CD4-positive, alpha-beta T cell treated with Interleukin-17A for 4 hours (primary cell): ENCODE results near the gene CCDC68.

Source experiments
- DNase-seq: peaks from one replicate; pipeline ENCODE4 v3.0.0-alpha.2; 2020; ENCODE audit warnings: mixed read lengths

CCDC68 gene

DNA sequence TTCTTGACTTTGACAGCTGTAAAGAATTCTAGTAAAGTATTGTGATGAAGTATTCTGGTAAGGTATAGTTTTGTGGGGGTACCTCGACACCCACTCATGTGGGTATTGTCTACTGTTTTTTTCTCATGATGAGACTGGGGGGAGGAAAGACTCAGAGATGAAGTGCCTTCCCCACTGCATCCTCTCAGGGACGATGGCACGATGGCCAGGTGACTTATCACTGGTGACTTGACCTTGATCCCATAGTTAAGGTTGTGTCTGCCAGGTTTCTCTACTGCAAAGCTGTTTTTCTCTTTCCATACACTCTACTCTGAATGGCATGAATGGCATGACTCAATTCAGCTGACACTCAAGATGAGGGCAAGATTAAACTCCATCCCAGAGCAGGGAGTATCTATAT, 936 bp upstream of the CCDC68 start:
- DNase-seq = no peak

DNA sequence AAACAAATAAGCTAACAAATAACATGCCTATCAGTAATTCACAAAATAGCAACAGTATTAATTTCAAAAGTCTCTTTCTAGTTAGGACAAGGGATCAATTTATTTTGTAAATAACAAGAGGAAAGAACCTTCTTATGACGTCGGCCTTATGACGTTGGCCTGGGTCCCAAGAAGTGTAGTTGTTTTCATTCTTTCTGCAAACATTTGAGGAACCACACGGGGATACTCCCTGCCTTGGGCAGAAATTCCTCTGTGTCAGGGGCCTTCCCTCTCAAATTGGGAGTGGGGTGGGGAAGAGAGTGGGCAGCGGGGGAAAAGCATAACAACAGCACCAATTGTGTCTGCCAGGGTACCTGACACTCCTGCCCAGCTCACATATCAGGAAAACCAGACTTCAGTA, 1.3 kb downstream of the CCDC68 start:
- no peak for DNase-seq

- DNase-seq = no peak
Observed at GRCh38 chr18:54957296-54957832, 1.9 kb downstream of the CCDC68 start.

- no peak for DNase-seq
Observed at GRCh38 chr18:54956506-54956905, 2.8 kb downstream of the CCDC68 start.

DNA sequence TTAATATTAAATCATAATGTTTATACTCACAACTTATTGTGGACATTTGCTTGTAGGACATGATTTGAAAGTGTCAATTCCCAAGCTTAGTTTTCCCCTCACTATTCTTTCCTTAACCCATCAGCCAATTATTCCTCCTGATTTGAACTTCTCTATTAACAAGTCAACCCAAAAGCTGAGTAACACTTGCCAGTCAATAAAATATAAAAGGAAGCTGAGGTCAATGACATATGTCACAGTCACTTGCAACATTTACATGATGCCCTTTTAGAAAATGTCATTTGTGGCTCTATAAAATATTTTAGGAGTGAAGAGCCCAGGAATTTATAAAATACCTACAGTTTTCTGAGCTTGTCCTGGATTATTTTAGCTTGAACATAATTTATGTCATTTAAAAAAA, 7.2 kb downstream of the CCDC68 start:
- DNase-seq = no peak

DNA sequence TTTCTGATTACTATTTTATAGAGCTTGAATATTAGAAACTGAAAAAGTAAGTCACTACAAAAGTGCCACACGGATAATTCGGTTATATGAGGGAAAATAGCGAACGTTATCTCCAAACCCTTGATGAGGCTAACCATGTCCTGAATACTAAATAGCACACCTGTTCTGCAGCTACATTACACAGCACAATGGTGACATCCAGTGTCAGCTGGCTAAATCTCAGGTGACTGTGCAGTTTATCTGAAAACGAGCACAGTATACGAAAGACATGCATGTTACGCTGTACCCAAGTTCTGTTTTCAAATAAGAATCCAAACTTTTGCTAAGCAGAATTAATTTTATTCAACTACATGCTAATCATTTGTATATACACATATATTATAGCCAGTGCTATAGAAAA, 9.0 kb downstream of the CCDC68 start:
- peak; percentile 23 for DNase-seq

GRCh38 chr18:54949588-54949987, 9.7 kb downstream of the CCDC68 start:
- DNase-seq = no peak

GRCh38 chr18:54948350-54948837, 10.9 kb downstream of the CCDC68 start:
- DNase-seq = no peak

DNA sequence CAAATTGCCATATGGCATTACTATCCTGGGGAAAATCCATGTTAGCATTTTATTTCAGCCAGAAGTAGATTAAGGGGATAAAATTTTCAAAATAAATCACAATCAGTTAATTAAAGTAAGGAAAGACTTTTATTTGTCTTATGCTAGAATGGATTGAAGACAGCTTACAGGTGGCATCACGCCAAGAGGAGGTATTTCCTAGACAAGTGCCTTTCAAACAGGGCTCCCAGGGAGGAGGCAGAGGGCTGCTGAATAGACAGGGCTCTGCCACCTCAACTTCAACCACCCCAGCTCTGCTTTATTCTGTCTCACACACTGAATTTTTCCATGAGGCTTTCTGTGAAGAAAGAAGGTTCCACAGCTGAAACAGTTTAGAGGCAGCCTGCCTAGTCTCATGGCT, 12.2 kb downstream of the CCDC68 start:
- DNase-seq = peak; percentile 26

GRCh38 chr18:54946149-54946581, 13.1 kb downstream of the CCDC68 start:
- peak; percentile 24 for DNase-seq

DNA sequence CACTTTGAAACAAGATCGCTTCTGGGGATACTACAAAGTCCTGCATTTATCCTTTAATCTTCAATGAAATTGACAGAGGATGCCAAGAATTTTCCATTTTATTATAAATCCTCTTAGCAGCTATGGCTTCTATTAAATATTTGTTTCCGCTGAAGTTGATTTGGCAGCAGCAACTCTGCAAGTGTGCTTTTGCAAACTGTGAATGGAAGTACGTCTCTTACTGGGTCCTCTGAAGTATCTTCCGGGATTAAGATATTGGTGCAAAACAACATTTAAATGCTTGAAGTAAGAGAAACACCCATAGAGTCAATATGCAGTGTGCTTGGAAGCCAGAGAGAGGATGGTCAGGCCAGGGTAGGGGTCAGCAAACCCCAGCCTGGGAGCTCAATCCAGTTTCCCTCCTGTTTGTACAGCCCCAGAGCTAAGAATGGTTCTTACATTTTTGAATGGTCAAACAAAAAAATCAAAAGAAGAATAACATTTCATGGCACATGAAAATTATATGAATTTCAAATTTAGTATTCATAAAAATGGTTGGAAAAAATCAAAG, 13.6 kb downstream of the CCDC68 start:
- DNase-seq = no peak

DNA sequence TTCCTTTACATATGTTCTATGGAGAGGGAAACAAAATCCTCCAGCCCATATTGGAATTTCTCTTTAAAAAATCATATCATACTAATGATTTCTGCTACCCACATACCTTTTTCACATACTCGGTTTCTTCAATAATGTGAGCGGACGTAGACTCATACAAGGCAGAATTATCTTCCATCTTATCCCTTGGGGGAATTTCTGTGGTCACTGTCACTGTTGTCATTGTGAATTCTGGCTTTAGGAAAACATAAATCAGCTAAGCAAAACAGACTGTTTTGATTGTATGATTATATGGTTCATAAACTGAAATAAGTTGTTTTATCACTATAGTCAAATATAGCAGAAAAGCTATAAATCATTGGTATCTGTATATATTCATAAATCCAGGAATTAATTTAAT, 16.7 kb downstream of the CCDC68 start:
- no peak for DNase-seq

- no peak for DNase-seq
Observed at GRCh38 chr18:54942144-54942543, 17.1 kb downstream of the CCDC68 start.

DNA sequence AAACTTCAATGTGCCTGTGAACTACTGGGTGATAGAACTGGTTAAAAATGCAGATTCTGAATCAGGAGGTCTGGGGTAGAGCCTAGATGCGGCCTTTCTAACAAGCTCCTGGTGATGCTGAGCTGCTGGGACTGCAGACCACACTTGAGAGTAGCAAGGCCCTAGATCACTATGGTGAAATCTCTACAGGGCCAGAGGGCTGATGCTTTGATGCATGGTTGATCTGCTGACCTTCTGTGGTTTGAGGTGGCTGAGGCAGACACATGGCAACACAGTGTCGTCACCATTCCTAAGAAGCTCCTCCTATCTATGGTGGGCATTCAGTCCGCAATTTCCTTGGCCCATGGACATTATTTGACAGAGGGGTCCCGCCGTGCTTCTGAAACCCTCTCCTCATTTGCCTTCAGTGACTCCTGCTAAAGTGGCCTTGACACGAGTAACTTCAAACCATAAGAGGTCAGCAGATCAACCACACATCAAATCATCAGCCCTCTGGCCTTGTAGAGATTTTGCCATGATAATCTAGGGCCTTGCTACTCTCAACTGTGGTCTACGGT, 19.8 kb downstream of the CCDC68 start:
- DNase-seq = no peak

DNA sequence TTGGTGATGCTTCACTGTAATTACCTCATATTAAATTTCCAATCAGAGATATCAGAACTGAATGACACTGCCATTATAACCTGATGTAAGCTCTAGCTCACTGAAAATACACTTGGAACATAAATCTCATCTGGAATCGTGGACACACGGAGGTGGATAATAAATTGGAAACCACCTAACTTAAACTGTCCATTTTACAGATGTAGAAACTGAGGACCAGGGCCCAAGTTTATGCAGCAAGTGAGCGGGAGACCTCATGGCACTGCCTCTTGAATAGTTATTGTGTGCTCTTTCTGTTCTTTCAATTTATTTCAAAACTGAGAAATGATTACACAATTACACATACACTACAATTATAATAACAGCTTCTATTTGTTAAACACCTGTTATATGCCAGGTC, 20.8 kb downstream of the CCDC68 start:
- no peak for DNase-seq

DNA sequence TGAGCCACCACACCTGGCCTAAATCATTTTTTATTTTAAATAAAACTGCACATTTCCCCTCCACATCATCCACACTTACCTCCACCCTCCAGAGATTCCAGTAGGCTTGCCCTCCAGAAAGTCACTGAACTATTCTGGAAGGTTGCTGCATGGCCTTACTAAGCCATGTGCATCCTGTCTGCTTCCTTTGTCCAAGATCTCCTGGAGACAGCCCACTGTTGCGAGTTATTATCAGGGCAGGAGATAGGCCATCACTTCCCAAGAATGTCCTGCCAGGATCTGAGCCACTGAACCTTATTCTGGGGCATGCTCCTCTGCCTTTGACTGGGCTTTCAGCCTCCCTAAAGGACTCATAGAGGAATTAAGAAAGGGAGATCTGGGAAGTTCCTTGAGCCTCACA, 26.8 kb downstream of the CCDC68 start:
- DNase-seq = no peak

DNA sequence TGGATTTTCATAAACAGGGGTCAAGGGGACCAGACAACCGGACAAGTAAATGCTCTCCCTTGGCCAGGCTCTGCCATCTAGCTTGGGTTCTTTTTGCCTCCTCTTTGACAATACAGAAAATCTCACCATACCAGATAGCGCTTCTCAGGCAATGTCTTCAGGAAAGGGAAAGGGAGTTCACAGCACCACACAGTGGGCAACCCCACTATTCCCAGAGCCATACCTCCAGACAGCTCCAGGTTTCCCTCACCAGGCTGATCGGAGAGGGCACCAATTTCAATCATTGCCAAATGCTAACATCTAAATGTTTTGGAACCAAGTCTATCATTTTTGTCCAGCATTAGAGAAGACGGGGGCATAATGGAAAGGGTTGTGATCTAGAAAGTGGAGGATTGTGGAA, 28.1 kb downstream of the CCDC68 start:
- no peak for DNase-seq

DNA sequence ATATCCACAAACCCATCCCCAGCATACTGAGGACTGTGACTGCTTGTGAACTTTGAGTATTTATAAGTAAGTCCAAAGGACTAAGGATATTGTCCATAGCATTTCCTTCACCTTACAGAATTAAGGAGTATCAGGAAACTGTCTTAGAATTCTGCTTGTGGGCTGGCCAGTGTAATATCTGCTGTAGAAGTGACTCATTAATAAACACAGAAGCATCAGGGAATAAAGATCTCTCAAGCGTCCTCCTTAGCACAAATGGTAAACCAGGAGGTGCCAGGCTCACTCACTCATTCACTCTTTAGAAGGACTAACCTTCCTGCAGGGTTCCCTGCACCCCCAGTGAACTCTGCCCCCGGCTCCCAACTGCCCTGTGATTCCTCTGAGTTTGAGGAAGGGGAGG, 31.0 kb downstream of the CCDC68 start:
- DNase-seq = no peak

DNA sequence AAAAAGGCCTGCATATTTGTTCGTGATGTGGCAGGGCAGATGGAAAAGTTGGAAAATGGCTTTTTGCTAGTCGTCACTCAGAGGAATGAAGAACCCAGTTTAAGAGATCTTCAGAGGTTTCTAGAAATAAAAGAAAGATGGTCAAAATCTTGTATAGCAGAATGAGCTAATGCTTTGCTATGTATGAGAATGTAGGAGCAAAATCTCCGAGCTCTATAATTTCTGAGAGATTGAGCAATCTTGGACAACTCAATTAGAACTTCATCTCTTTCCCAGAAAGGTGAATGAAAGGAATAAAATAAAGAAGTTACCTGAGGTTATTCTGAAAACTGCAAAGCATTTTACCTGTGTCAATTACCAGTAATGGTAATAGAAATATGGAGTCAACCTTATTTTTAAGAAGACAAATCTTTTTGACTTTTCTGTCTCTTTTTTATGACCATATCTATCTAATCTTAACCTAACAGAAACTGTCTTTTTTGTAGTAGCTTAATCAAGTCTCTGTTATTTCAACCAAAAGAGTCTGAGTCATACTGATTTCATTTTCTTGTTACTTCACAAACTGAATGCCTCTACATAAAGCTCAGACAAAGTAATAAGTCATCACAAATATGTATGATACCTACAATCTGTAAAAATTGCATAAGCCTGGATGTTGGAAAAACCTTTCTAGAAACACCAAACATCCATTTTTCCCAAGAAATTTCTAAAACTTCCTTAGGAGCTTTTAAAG, 32.5 kb downstream of the CCDC68 start:
- DNase-seq = no peak

DNA sequence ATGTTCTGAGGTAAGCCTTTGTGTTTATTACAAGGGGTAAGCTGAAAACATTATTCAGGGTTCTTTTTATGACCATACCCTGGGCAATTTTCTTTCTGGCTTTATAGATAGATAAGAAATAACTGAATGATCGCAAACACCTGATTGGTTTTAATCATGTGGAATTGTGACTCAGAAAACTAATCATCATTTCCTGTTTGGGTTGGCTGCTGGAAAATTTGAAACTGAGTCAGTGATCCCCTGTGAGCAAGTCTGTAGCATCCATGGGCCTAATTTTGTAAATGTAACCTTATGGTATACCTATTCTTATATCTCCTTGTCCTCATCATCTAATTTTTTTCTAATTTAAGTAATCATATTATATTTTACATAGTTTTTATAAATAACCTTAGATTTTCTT, 34.3 kb downstream of the CCDC68 start:
- no peak for DNase-seq

DNA sequence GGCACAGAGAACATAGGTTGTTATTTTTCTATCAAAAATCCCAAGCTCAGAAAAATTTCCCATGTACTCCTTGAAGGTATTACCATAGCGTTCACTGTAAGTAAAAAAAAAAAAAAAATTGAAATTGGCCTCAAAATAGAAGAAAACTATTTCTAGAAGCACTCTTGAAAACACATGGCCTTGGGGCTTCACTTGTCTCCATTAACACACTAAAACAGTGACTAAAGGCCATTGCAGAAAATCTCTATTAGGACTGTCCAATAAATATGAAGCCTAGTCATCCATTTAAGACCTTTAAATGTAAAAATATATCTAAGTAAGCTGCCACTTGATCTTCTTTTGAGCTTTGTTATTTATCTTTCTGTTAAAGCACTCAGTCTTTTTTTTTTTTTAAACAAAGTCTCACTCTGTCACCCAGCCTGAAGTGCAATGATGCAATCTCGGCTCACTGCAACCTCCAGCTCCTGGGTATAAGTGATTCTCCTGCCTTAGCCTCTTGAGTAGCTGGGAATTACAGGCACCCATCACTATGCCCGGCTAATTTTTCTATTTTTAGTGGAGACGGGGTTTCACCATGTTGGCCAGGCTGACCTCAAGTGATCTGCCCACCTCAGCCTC, 35.8 kb downstream of the CCDC68 start:
- DNase-seq = no peak

GRCh38 chr18:54919412-54919811, 39.8 kb downstream of the CCDC68 start:
- no peak for DNase-seq

DNA sequence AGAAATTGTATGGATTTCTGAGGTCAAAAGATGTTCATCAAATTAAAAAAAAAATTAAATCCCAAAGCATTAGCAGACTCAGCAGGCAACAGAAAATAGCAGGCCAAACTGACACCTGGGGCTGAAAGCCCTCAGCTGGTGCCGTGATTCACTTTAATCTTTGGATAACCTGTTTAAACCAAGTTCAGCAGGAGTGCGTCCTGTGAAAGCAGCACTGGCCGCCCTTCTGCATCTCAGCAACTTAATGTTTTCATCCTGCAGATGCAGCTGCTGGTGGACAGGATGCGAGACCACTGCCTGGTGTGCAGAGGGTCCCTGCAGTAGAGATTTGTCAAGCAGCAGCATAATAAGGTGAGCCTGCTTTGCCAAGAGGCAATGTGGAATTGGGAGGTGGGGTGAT, 41.2 kb downstream of the CCDC68 start:
- no peak for DNase-seq

GRCh38 chr18:54916507-54916906, 42.8 kb downstream of the CCDC68 start:
- no peak for DNase-seq
